HUES64 (cell line): ENCODE data around the gene CTNND2.

Experiments used
- H3K27ac ChIP-seq: 2 replicates; pipeline ENCODE4 v1.7.0; 2013; ENCODE audit warnings: low read depth, low read length, inconsistent platforms
- H3K27me3 ChIP-seq: 2 replicates; pipeline ENCODE4 v1.6.1; 2013; ENCODE audit warnings: mild to moderate bottlenecking, low read length; ENCODE audit not compliant: insufficient read depth
- H3K36me3 ChIP-seq: 2 replicates; pipeline ENCODE4 v1.6.1; 2013; ENCODE audit warnings: mild to moderate bottlenecking, low read length; ENCODE audit not compliant: insufficient read depth
- H3K4me1 ChIP-seq: 2 replicates; pipeline ENCODE4 v1.6.1; 2013; ENCODE audit warnings: mild to moderate bottlenecking, low read length, moderate library complexity; ENCODE audit not compliant: insufficient read depth
- H3K4me3 ChIP-seq: 2 replicates; pipeline ENCODE4 v1.5.1; 2013; ENCODE audit warnings: mild to moderate bottlenecking, low read length, moderate library complexity
- H3K9ac ChIP-seq: 2 replicates; pipeline ENCODE4 v1.6.1; 2013; ENCODE audit warnings: mild to moderate bottlenecking, low read depth, low read length
- H3K9me3 ChIP-seq: 2 replicates; pipeline ENCODE4 v1.6.1; 2013; ENCODE audit warnings: low read depth, low read length; ENCODE audit not compliant: insufficient read depth
- WGBS: fragments of 150-250, 120-280 bp; methylation state at CpG from one replicate; pipeline ENCODE4 v1.1.7; 2013; ENCODE audit warnings: missing lambda C conversion rate; 5-methylcytosine and 5-hydroxymethylcytosine counted together

The CTNND2 gene

GRCh38 chr5:11171236-11171635 is 733.0 kb downstream of the CTNND2 start:
- Histone ChIP-seq H3K36me3 (no peaks in the 10 kb centered on the region), H3K4me3 (no peak overlapping the region), H3K27me3 (no peaks in the 10 kb centered on the region), H3K4me1 (no peaks in the 10 kb centered on the region), H3K27ac (no peak overlapping the region), H3K9ac (no peak overlapping the region), H3K9me3 (no peaks in the 10 kb centered on the region)
- WGBS, result 89% methylated on average over 1 of the region's 1 CpG

GRCh38 chr5:11166923-11167322 is 737.3 kb downstream of the CTNND2 start:
- Histone ChIP-seq H3K36me3 (no peaks in the 10 kb centered on the region), H3K4me3 (no peak overlapping the region), H3K9ac (no peak overlapping the region), H3K9me3 (no peaks in the 10 kb centered on the region), H3K27ac (no peak overlapping the region), H3K4me1 (no peaks in the 10 kb centered on the region), H3K27me3 (no peaks in the 10 kb centered on the region)
- WGBS, result 72% methylated on average over 5 of the region's 7 CpGs

- no peaks in the 10 kb centered on the region for H3K4me1 ChIP-seq
- 95% methylated on average over 6 of the region's 6 CpGs for WGBS
- H3K9ac ChIP-seq, result no peak overlapping the region
- H3K36me3 ChIP-seq, result no peaks in the 10 kb centered on the region
- no peaks in the 10 kb centered on the region for H3K9me3 ChIP-seq
- H3K4me3 ChIP-seq, result no peak overlapping the region
- H3K27ac ChIP-seq, result no peak overlapping the region
- no peaks in the 10 kb centered on the region for H3K27me3 ChIP-seq
These were observed 739.5 kb downstream of the CTNND2 start for GRCh38 chr5:11164531-11165294.

- Histone ChIP-seq H3K27ac (no peak overlapping the region), H3K9ac (no peak overlapping the region), H3K4me3 (no peak overlapping the region), H3K27me3 (no peaks in the 10 kb centered on the region), H3K4me1 (no peaks in the 10 kb centered on the region), H3K9me3 (no peaks in the 10 kb centered on the region), H3K36me3 (no peaks in the 10 kb centered on the region)
- WGBS, result 59% methylated on average over 3 of the region's 3 CpGs
These were observed 747.1 kb downstream of the CTNND2 start for GRCh38 chr5:11157132-11157531.

- no peak overlapping the region for H3K27ac ChIP-seq
- H3K9ac ChIP-seq, result no peak overlapping the region
- no peak overlapping the region for H3K4me3 ChIP-seq
- H3K36me3 ChIP-seq, result no peaks in the 10 kb centered on the region
- H3K9me3 ChIP-seq, result no peaks in the 10 kb centered on the region
- H3K27me3 ChIP-seq, result no peaks in the 10 kb centered on the region
- H3K4me1 ChIP-seq, result no peaks in the 10 kb centered on the region
- 94% methylated on average over 12 of the region's 12 CpGs for WGBS
These were observed 750.4 kb downstream of the CTNND2 start for GRCh38 chr5:11153670-11154382.

GRCh38 chr5:11152368-11152767 is 751.9 kb downstream of the CTNND2 start:
- Histone ChIP-seq H3K36me3 (no peaks in the 10 kb centered on the region), H3K9me3 (no peaks in the 10 kb centered on the region), H3K4me1 (no peaks in the 10 kb centered on the region), H3K27me3 (no peaks in the 10 kb centered on the region), H3K4me3 (no peak overlapping the region), H3K9ac (no peak overlapping the region), H3K27ac (no peak overlapping the region)
- WGBS, result 92% methylated on average over 8 of the region's 8 CpGs

- H3K36me3 ChIP-seq, result no peaks in the 10 kb centered on the region
- H3K4me3 ChIP-seq, result no peak overlapping the region
- no peaks in the 10 kb centered on the region for H3K27me3 ChIP-seq
- WGBS, result 96% methylated on average over 5 of the region's 5 CpGs
- H3K9me3 ChIP-seq, result no peaks in the 10 kb centered on the region
- H3K27ac ChIP-seq, result no peak overlapping the region
- H3K9ac ChIP-seq, result no peak overlapping the region
- H3K4me1 ChIP-seq, result no peaks in the 10 kb centered on the region
These were observed 753.3 kb downstream of the CTNND2 start for GRCh38 chr5:11150976-11151375.

- H3K27ac ChIP-seq, result no peak overlapping the region
- H3K4me3 ChIP-seq, result no peak overlapping the region
- H3K9ac ChIP-seq, result no peak overlapping the region
- no peaks in the 10 kb centered on the region for H3K9me3 ChIP-seq
- no peaks in the 10 kb centered on the region for H3K4me1 ChIP-seq
- H3K36me3 ChIP-seq, result no peaks in the 10 kb centered on the region
- WGBS, result 96% methylated on average over 14 of the region's 14 CpGs
- no peaks in the 10 kb centered on the region for H3K27me3 ChIP-seq
These were observed 755.3 kb downstream of the CTNND2 start for GRCh38 chr5:11148810-11149539.

GRCh38 chr5:11146171-11146570 is 758.1 kb downstream of the CTNND2 start:
- Histone ChIP-seq H3K4me3 (no peak overlapping the region), H3K4me1 (no peaks in the 10 kb centered on the region), H3K9me3 (no peaks in the 10 kb centered on the region), H3K9ac (no peak overlapping the region), H3K36me3 (no peaks in the 10 kb centered on the region), H3K27ac (no peak overlapping the region), H3K27me3 (no peaks in the 10 kb centered on the region)
- 90% methylated on average over 4 of the region's 4 CpGs for WGBS

- Histone ChIP-seq H3K4me3 (no peak overlapping the region), H3K9ac (no peak overlapping the region), H3K9me3 (no peaks in the 10 kb centered on the region), H3K36me3 (no peaks in the 10 kb centered on the region), H3K4me1 (no peaks in the 10 kb centered on the region), H3K27ac (no peak overlapping the region), H3K27me3 (no peaks in the 10 kb centered on the region)
- 62% methylated on average over 3 of the region's 3 CpGs for WGBS
These were observed 760.6 kb downstream of the CTNND2 start for GRCh38 chr5:11143456-11144267.
